Naive thymus-derived CD4-positive, alpha-beta T cell (primary cell): Measurements from ENCODE around the gene MCOLN2. TPM values are rescaled to one million over a fixed set of nuclear protein-coding genes. Genes with fewer than 3 reads are reported as not detected.
"Not testable (repeated sequence)": the region's sequence is repeated elsewhere in the genome, so short reads cannot be mapped to it uniquely, and the experiment has no call there.

Experiments used
- ATAC-seq: fragments of 150-1000 bp; cut with Tn5 transposase; 2 replicates; pipeline ENCODE4 v1.10.0; 2021; ENCODE audit warnings: mild to moderate bottlenecking, moderate library complexity
- CTCF ChIA-PET: fragments of 350-600 bp; sonication (Branson Sonifier 250); formaldehyde crosslinking; loops from one replicate; lab custom pipeline; 2021; ENCODE audit warnings: antibody characterized with exemption; lab: Charles Lee
- POLR2A ChIA-PET: fragments of 350-600 bp; sonication (Branson Sonifier 250); formaldehyde crosslinking; loops from one replicate; lab custom pipeline; 2021; ENCODE audit warnings: antibody characterized with exemption, inconsistent platforms; lab: Charles Lee
- DNase-seq, 9 donors: peaks; one replicate each; pipeline versions ENCODE4 v3.0.0 to v3.0.0-alpha.2; 2020 to 2022; ENCODE audit warnings: mixed read lengths in 1 of 9
- H3K27ac ChIP-seq: one replicate; pipeline ENCODE4 v1.7.0; 2013; ENCODE audit warnings: mild to moderate bottlenecking, low read depth, low read length, moderate library complexity
- H3K27me3 ChIP-seq, 2 donors: one replicate each; pipeline ENCODE4 v1.7.0; 2013; ENCODE audit warnings: low read length in 2 of 2, mild to moderate bottlenecking in 2 of 2, moderate library complexity in 2 of 2; ENCODE audit not compliant: control insufficient read depth in 2 of 2, insufficient read depth in 2 of 2
- H3K36me3 ChIP-seq, 3 experiments: 1 replicate in 2 of 3; 2 replicates in 1 of 3; pipeline ENCODE4 v1.7.0; 2013; ENCODE audit warnings: low read length in 3 of 3, mild to moderate bottlenecking in 3 of 3, moderate library complexity in 1 of 3; ENCODE audit not compliant: insufficient read depth in 3 of 3, control insufficient read depth in 2 of 3
- H3K4me1 ChIP-seq, 2 donors: one replicate each; pipeline ENCODE4 v1.7.0; 2013; ENCODE audit warnings: low read length in 2 of 2, mild to moderate bottlenecking in 2 of 2, moderate library complexity in 1 of 2; ENCODE audit not compliant: control insufficient read depth in 2 of 2, insufficient read depth in 2 of 2
- H3K4me3 ChIP-seq: 2 replicates; pipeline ENCODE4 v1.7.0; 2013; ENCODE audit warnings: mild to moderate bottlenecking, low read length
- H3K9me3 ChIP-seq, 3 experiments: 1 replicate in 2 of 3; 2 replicates in 1 of 3; pipeline ENCODE4 v1.7.0; 2013; ENCODE audit warnings: low read length in 3 of 3; ENCODE audit not compliant: control insufficient read depth in 2 of 3
- H3K27ac Mint-ChIP-seq, 9 donors: one replicate each; pipeline ENCODE4 v1.8.0; 2020 to 2022; ENCODE audit warnings: mixed read lengths in 9 of 9, mild to moderate bottlenecking in 8 of 9, moderate library complexity in 5 of 9, inconsistent platforms in 2 of 9
- H3K27me3 Mint-ChIP-seq, 5 donors: one replicate each; pipeline ENCODE4 v1.8.0; 2021 to 2022; ENCODE audit warnings: mixed read lengths in 5 of 5, mild to moderate bottlenecking in 1 of 5
- H3K36me3 Mint-ChIP-seq, 5 donors: one replicate each; pipeline ENCODE4 v1.8.0; 2020 to 2022; ENCODE audit warnings: mixed read lengths in 5 of 5, mild to moderate bottlenecking in 3 of 5, inconsistent platforms in 1 of 5
- H3K4me1 Mint-ChIP-seq, 7 donors: one replicate each; pipeline ENCODE4 v1.8.0; 2020 to 2022; ENCODE audit warnings: mixed read lengths in 7 of 7, mild to moderate bottlenecking in 3 of 7, inconsistent platforms in 1 of 7
- H3K4me3 Mint-ChIP-seq, 10 donors: one replicate each; pipeline ENCODE4 v1.8.0; 2020 to 2022; ENCODE audit warnings: mild to moderate bottlenecking in 10 of 10, mixed read lengths in 10 of 10, moderate library complexity in 6 of 10, inconsistent platforms in 2 of 10
- H3K9me3 Mint-ChIP-seq, 11 donors: one replicate each; pipeline ENCODE4 v1.8.0; 2020 to 2022; ENCODE audit warnings: mixed read lengths in 11 of 11, mild to moderate bottlenecking in 4 of 11, inconsistent platforms in 1 of 11, moderate library complexity in 1 of 11
- intact Hi-C, 2 donors: fragments of 100-400 bp; cut with micrococcal nuclease; formaldehyde crosslinking; loops; one replicate each; pipeline ENCODE4 v1.15.1; 2023
- polyA plus RNA-seq, 2 donors: library from polyadenylated mRNA; unstranded; fragments of 300-500 nt; fragmentation: Illumina TruSeq; gene quantifications; one replicate each; pipeline ENCODE4 v1.2.3, GENCODE V29; 2021
- total RNA-seq, 6 experiments: library from RNA in 5 of 6; stranded (reverse) in 5 of 6; gene quantifications; 1 replicate in 5 of 6; 2 replicates in 1 of 6; pipeline ENCODE4 v1.2.3 and lab custom pipeline; 2021 to 2026

The MCOLN2 gene
- total and polyA plus RNA-seq, 7 experiments from 2014 or later = 0.41 to 35.7 (median 3.0) TPM; not detected in 1

DNA sequence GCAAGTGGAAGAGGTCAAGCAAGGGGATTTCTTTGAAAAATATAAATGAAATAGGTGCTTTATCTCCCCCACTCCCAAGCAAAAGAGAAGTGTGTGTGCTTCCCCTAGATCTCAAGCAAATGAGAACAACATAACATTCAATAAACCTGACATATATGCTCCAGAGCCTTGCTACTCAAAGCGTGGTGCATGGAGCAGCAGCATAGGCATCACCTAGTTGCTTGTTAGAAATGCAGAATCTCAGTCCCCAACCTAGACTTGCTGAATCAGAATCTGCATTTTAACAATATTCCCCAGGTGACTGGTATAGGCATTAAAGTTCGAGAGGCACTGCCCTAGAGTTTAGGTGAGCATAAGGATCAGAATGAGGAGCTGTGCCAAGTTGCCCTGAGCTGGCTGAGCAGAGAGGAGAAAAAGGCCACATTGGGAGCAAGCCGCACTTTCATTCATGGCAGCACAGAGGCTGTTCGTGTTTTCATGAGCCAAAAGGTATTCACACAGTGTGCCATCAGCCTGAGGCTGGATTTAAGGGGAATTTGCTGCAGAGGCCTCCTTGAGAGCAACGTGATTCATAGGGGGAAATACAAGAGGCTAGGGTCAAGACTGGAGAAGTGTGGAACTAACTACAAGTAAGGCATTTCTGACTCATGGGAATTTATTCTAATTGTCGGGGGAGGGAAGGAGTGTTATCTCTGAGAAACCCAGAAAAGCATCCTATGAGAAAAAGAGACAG, 89.7 kb downstream of the MCOLN2 start:
- Mint-ChIP-seq H3K4me1 (no peaks in the 10 kb centered on the region), H3K36me3 (peaks cover 0 to 5% (median 0%) of the 10 kb centered on the region in 5 donors), H3K9me3 (peaks cover 0 to 12% (median 2%) of the 10 kb centered on the region in 11 donors)

DNA sequence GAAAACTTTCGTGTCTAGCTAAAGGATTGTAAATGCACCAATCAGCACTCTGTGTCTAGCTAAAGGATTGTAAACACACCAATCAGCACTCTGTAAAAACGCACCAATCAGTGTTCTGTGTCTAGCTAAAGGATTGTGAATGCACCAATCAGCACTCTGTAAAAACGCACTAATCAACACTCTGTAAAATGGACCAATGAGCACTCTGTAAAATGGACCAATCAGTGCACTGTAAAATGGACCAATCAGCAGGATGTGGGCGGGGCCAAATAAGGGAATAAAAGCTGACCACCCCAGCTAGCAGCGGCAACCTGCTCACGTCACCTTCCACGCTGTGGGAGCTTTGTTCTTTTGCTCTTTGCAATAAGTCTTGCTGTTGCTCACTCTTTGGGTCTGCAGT, 94.2 kb downstream of the MCOLN2 start:
- CTCF ChIA-PET, H3K27ac ChIP-seq, ATAC-seq, H3K27me3 ChIP-seq, H3K9me3 Mint-ChIP-seq, H3K4me1 ChIP-seq, H3K36me3 ChIP-seq, H3K4me1 Mint-ChIP-seq, H3K4me3 Mint-ChIP-seq, intact Hi-C loops, H3K4me3 ChIP-seq, H3K9me3 ChIP-seq, H3K27ac Mint-ChIP-seq, DNase-seq, H3K36me3 Mint-ChIP-seq: not testable (repeated sequence)
- POLR2A ChIA-PET = interaction anchor here (0.6 kb wide), 1 partner anchor 318 kb away, joined by 3 read pairs; no protein-coding TSS in a partner anchor
- H3K27me3 Mint-ChIP-seq = peaks cover 0 to 37% (median 0%) of the 10 kb centered on the region in 5 donors

More for the DNA sequence above, 89.7 kb downstream of the MCOLN2 start:
- Mint-ChIP-seq H3K4me3 (no peak overlapping the region), H3K27me3 (peaks cover 0 to 43% (median 3%) of the 10 kb centered on the region in 5 donors), H3K27ac (no peak overlapping the region)
- DNase-seq (no peak), ATAC-seq (no peak)
- POLR2A ChIA-PET = no interaction called here
- H3K9me3 ChIP-seq = no peaks in the 10 kb centered on the region
- no peak overlapping the region for H3K27ac ChIP-seq
- H3K27me3 ChIP-seq = no peaks in the 10 kb centered on the region
- intact Hi-C loops = no loop called here
- H3K36me3 ChIP-seq = no peaks in the 10 kb centered on the region
- CTCF ChIA-PET = no interaction called here
- H3K4me1 ChIP-seq = no peaks in the 10 kb centered on the region
- H3K4me3 ChIP-seq = no peak overlapping the region

DNA sequence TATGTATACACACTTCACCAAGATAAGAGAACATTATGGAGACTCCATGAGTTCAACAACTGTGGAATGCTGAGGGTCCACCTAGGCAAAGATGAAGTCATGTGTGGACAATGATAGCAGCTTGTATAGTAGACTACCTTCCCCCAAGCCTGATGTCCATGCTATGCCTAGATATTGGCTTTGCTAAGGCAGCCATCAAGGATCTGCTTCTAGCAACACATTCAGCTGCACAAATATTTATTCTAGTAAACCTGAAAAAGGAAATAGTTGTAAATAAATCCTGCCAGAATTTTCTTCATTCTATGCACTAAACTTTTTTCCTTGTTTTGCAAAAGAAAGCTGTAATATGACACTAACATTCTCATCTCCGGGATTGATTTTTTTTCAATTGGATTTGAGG, 96.9 kb downstream of the MCOLN2 start:
- ChIA-PET CTCF (interaction anchor here (1.1 kb wide), 1 partner anchor 45 kb away, joined by 4 read pairs; no protein-coding TSS in a partner anchor), POLR2A (interaction anchor here (0.6 kb wide), 1 partner anchor 15 kb away, joined by 3 read pairs; no protein-coding TSS in a partner anchor)
- Histone ChIP-seq H3K27me3 (peaks cover 0 to 4% of the 10 kb centered on the region in 2 donors), H3K4me3 (no peak overlapping the region), H3K27ac (no peak overlapping the region), H3K4me1 (no peaks in the 10 kb centered on the region), H3K9me3 (no peaks in the 10 kb centered on the region), H3K36me3 (no peaks in the 10 kb centered on the region)
- Mint-ChIP-seq H3K4me1 (peaks cover 0 to 3% (median 0%) of the 10 kb centered on the region in 7 donors), H3K9me3 (peaks cover 0 to 9% (median 3%) of the 10 kb centered on the region in 11 donors), H3K4me3 (no peak overlapping the region), H3K36me3 (peaks cover 0 to 4% (median 2%) of the 10 kb centered on the region in 5 donors), H3K27ac (no peak overlapping the region), H3K27me3 (peaks cover 5 to 43% (median 7%) of the 10 kb centered on the region in 5 donors)
- ATAC-seq (no peak), DNase-seq (no peak)
- intact Hi-C loops = no loop called here

DNA sequence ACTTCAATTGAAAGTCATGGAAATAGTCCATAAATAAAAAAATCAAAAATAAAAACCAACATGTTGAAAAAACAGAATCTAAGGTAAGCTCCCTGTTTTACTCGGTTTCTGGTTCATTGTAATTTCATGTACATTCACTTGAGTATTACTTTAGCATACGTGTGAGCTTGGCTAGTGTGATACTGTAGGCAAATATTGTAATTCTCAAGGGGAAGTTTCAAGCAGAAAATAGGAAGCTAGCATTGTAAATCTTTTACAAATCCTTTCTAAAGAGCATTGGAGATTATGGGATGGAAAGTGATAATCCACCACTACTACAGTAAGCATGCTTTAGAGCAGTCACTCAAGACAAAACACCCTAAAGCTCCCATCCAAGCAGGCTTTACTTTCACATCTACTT, 100.6 kb downstream of the MCOLN2 start:
- H3K4me1 Mint-ChIP-seq = peaks cover 4 to 18% (median 14%) of the 10 kb centered on the region in 7 donors
- no peaks in the 10 kb centered on the region for H3K9me3 ChIP-seq
- no peak overlapping the region for H3K27ac Mint-ChIP-seq
- H3K36me3 ChIP-seq = no peaks in the 10 kb centered on the region
- H3K9me3 Mint-ChIP-seq = no peaks in the 10 kb centered on the region
- DNase-seq (no peak), ATAC-seq (no peak)
- H3K27me3 Mint-ChIP-seq = peaks cover 26 to 65% (median 27%) of the 10 kb centered on the region in 5 donors
- peaks cover 8% of the 10 kb centered on the region in 2 donors for H3K27me3 ChIP-seq
- H3K4me3 ChIP-seq = no peak overlapping the region
- peaks cover 0 to 9% (median 4%) of the 10 kb centered on the region in 5 donors for H3K36me3 Mint-ChIP-seq
- peaks cover 0 to 3% of the 10 kb centered on the region in 2 donors for H3K4me1 ChIP-seq
- intact Hi-C loops = no loop called here
- CTCF ChIA-PET = no interaction called here
- H3K27ac ChIP-seq = no peak overlapping the region
- no peak overlapping the region for H3K4me3 Mint-ChIP-seq
- POLR2A ChIA-PET = interaction anchor here (0.7 kb wide), 1 partner anchor 18 kb away, joined by 3 read pairs; no protein-coding TSS in a partner anchor

DNA sequence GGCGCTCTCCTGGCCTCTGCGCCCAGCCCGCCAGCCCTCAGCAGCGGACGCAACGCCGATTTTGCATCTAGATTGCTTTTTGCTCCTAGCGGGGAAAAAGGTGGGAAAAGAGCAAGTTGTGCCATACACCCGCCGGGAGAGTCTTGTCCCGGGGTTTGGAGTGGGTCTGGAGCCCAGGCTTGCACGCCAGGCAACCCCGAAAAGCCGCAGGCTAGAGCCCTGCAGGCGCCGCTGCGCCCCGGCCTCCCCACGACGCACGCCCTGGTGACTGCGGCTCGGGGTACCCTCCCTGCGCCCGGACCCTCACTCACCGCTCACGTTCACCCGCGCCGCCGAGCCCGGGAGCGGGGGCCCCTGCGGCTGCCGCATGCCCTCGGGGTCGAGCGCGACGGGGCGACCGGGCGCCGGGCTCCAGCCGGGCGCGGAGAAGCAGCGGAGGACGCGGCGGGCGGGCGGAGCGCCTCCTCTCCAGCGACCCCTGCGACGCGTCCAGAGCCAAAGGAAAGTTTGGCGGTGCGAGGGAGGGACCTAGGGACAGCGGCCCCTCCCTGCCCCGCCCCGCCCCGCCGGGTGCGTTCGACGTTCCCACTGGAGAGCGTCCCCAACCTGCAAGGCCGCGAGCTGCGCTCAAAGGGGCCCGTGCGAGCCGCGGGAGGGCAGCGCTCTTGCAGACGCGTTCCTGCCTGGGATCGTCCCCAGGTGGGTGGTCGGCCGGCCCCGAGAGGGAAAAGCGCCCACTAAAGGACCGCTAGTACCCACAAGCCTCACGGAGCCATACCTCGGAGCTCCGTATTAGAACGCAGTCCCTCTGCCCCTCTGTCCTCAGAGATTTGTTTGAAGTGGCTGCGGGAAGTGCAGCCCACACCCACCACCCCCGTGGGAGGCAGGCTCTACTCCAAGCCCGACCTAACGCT, 104.0 kb downstream of the MCOLN2 start, which contains the start of gene LPAR3:
Gene LPAR3 (minus strand): TSS at position 502 of the 914 bp plus-strand sequence. CDS start 27,086 bp downstream, outside the sequence.
- ChIA-PET CTCF (interaction anchor here (0.6 kb wide), 1 partner anchor 995 kb away, joined by 3 read pairs; no protein-coding TSS in a partner anchor), POLR2A (interaction anchor here (1.1 kb wide), 1 partner anchor 13 kb away, joined by 3 read pairs; no protein-coding TSS in a partner anchor)

DNA sequence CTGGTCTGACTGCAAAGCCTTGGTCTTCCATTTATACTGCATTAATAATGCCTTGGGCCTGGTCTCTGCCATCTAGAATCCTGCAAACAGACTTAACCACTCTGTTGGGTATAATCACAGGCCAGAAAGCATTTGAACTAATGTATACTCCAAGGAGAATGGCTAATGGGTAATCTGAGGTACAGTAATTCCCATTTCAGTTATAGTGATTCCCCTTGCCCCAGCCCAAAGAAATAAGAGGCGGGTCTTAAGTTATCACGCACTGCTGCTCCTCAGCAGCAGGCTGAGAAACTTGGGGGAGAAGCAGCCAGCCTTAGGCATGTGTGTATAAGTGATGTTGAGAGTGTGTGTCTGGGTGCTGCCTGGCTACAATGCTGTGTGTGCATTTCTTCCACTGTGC, 106.3 kb downstream of the MCOLN2 start:
- peak overlapping the region in 2 of 10 donors; percentile 3 to 4 for H3K4me3 Mint-ChIP-seq
- no peak overlapping the region for H3K27ac Mint-ChIP-seq
- peaks cover 19 to 45% (median 27%) of the 10 kb centered on the region in 5 donors for H3K27me3 Mint-ChIP-seq
- no peak for ATAC-seq
- DNase-seq = no peak
- ChIA-PET POLR2A (no interaction called here), CTCF (interaction anchor here (0.7 kb wide), 1 partner anchor 874 kb away, joined by 3 read pairs; no protein-coding TSS in a partner anchor)
- intact Hi-C loops = loop anchor here (5.0 kb wide), 3 partner anchors 48 to 108 kb away; no protein-coding TSS in a partner anchor
- H3K4me1 ChIP-seq = peaks cover 0 to 3% of the 10 kb centered on the region in 2 donors
- H3K9me3 ChIP-seq = no peaks in the 10 kb centered on the region
- peaks cover 16 to 38% (median 27%) of the 10 kb centered on the region in 7 donors for H3K4me1 Mint-ChIP-seq
- no peaks in the 10 kb centered on the region for H3K9me3 Mint-ChIP-seq
- H3K27ac ChIP-seq = no peak overlapping the region
- peaks cover 4 to 8% of the 10 kb centered on the region in 2 donors for H3K27me3 ChIP-seq
- no peak overlapping the region for H3K4me3 ChIP-seq
- H3K36me3 Mint-ChIP-seq = peaks cover 0 to 6% (median 4%) of the 10 kb centered on the region in 5 donors
- no peaks in the 10 kb centered on the region for H3K36me3 ChIP-seq

More for the DNA sequence above, 104.0 kb downstream of the MCOLN2 start, which contains the start of gene LPAR3:
- Histone ChIP-seq H3K27me3 (peaks cover 8% of the 10 kb centered on the region in 2 donors), H3K36me3 (no peaks in the 10 kb centered on the region), H3K27ac (no peak within 1 kb of the TSS), H3K4me1 (peaks cover 0 to 3% of the 10 kb centered on the region in 2 donors), H3K4me3 (peak within 1 kb of the TSS; percentile 54), H3K9me3 (no peaks in the 10 kb centered on the region)
- Mint-ChIP-seq H3K27ac (peak within 1 kb of the TSS in 1 of 9 donors; percentile 26), H3K4me1 (peaks cover 13 to 37% (median 27%) of the 10 kb centered on the region in 7 donors), H3K27me3 (peaks cover 26 to 57% (median 27%) of the 10 kb centered on the region in 5 donors), H3K36me3 (peaks cover 0 to 6% (median 4%) of the 10 kb centered on the region in 5 donors), H3K9me3 (no peaks in the 10 kb centered on the region), H3K4me3 (peak within 1 kb of the TSS; percentile 66 to 86 (median 82))
- ATAC-seq (peak; percentile 57), DNase-seq (peak in 4 of 9 donors; percentile 11 to 25 (median 16))
- intact Hi-C loops = loop anchor here (5.0 kb wide), 3 partner anchors 51 to 111 kb away; no protein-coding TSS in a partner anchor
